ENCODE results near the gene RGL2.
"Not testable (repeated sequence)": the region's sequence is repeated elsewhere in the genome, so short reads cannot be mapped to it uniquely, and the experiment has no call there.

RGL2 gene

DNA sequence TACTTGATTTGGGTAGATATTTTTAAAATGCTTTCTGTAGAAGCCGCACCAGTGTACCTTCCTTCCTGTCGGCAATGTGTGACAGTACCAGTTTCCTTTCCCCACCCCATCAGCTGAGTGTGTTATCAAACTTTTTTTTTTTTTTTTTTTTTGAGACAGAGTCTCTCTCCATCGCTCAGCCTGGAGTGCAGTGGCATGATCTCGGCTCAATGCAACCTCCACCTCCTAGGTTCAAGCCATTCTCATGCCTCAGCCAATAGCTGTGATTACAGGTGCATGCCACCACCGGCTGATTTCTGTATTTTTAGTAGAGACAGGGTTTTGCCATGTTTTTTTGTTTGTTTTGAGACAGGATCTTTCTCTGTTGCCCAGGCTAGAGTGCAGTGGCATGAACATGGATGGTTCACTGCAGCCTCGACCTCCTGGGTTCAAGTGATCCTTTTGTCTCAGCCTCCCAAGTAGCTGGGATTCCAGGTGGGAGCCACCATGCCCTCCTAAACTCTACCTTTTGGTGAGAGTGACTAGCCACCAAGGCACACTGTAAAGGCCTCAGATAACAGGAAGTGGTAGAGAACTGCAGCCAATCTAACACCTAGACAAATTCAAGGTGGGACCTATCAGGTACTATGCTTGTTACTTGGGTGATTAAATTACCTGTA, 45.3 kb upstream of the RGL2 start:
- Histone ChIP-seq H3K9ac (ENCODE audit: low read length) (no peak overlapping the region), H3K27me3 (ENCODE audit: low read depth, low read length) (no peaks in the 10 kb centered on the region), H2AFZ (ENCODE audit: low read depth, low read length) (no peak overlapping the region), H3K4me2 (ENCODE audit: low read length) (peak overlapping the region; percentile 92), H3K79me2 (ENCODE audit: low read length) (no peaks in the 10 kb centered on the region), H3K27ac (ENCODE audit: low read length) (no peak overlapping the region), H3K9me3 (ENCODE audit: insufficient read depth, low read length) (no peaks in the 10 kb centered on the region), H3K36me3 (replicated peaks; ENCODE audit: low read depth, low read length) (no peaks in the 10 kb centered on the region), H3K4me1 (ENCODE audit: low read length) (peaks cover 12% of the 10 kb centered on the region), H3K4me3 (ENCODE audit: low read length) (no peak overlapping the region), H4K20me1 (ENCODE audit: insufficient read depth, low read length) (no peaks in the 10 kb centered on the region)
- TF ChIP-seq EZH2phosphoT487 (IDR thresholded peaks at IDR 0.05; ENCODE audit: low read depth) = no peak

DNA sequence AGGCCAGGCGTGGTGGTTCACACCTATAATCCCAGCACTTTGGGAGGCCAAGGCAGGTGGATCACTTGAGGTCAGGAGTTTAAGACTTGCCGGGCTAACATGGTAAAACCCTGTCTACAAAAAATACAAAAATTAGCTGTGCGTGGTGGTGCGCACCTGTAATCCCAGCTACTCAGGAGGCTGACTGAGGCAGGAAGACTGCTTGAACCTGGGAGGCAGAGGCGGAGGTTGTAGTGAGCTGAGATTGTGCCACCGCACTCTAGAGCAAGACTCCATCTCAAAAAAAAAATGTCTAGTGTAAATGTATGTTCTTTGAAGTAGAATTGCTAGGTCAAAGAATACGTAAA, 44.8 kb upstream of the RGL2 start:
- not testable (repeated sequence) for H3K4me2 ChIP-seq (ENCODE audit: low read length); H4K20me1 ChIP-seq (ENCODE audit: insufficient read depth, low read length); H3K27ac ChIP-seq (ENCODE audit: low read length); H3K27me3 ChIP-seq (ENCODE audit: low read depth, low read length); H3K9me3 ChIP-seq (ENCODE audit: insufficient read depth, low read length); H3K79me2 ChIP-seq (ENCODE audit: low read length); H3K9ac ChIP-seq (ENCODE audit: low read length); H2AFZ ChIP-seq (ENCODE audit: low read depth, low read length); H3K4me3 ChIP-seq (ENCODE audit: low read length); H3K36me3 ChIP-seq (replicated peaks; ENCODE audit: low read depth, low read length)
- H3K4me1 ChIP-seq (ENCODE audit: low read length) = peaks cover 12% of the 10 kb centered on the region

DNA sequence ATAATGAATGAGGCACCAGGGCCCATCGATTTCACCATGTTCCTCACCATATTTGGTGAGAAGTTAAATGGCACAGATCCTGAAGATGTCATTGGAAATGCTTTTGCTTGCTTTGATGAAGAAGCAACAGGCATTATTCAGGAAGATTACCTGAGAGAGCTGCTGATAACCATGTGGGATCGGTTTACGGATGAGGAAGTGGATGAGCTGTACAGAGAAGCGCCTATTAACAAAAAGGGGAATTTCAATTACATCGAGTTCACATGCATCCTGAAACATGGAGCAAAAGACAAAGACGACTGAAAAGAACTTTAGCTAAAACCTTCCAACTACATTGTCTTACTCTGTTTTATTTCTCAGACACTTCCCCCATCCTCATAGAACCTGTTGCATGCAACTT, 40.5 kb upstream of the RGL2 start:
- H3K27me3 ChIP-seq (ENCODE audit: low read depth, low read length) = no peaks in the 10 kb centered on the region
- H3K4me1 ChIP-seq (ENCODE audit: low read length) = peaks cover 13% of the 10 kb centered on the region
- no peaks in the 10 kb centered on the region for H3K36me3 ChIP-seq (replicated peaks; ENCODE audit: low read depth, low read length)
- H3K9me3 ChIP-seq (ENCODE audit: insufficient read depth, low read length) = no peaks in the 10 kb centered on the region
- H3K4me3 ChIP-seq (ENCODE audit: low read length) = no peak overlapping the region
- TF ChIP-seq EZH2phosphoT487 (IDR thresholded peaks at IDR 0.05; ENCODE audit: low read depth) = no peak
- TF ChIP-seq, protein P1, sequence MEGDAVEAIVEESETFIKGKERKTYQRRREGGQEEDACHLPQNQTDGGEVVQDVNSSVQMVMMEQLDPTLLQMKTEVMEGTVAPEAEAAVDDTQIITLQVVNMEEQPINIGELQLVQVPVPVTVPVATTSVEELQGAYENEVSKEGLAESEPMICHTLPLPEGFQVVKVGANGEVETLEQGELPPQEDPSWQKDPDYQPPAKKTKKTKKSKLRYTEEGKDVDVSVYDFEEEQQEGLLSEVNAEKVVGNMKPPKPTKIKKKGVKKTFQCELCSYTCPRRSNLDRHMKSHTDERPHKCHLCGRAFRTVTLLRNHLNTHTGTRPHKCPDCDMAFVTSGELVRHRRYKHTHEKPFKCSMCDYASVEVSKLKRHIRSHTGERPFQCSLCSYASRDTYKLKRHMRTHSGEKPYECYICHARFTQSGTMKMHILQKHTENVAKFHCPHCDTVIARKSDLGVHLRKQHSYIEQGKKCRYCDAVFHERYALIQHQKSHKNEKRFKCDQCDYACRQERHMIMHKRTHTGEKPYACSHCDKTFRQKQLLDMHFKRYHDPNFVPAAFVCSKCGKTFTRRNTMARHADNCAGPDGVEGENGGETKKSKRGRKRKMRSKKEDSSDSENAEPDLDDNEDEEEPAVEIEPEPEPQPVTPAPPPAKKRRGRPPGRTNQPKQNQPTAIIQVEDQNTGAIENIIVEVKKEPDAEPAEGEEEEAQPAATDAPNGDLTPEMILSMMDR (IDR thresholded peaks at IDR 0.05; ENCODE audit: low read depth, low read length) = no peak
- H4K20me1 ChIP-seq (ENCODE audit: insufficient read depth, low read length) = no peaks in the 10 kb centered on the region
- H3K27ac ChIP-seq (ENCODE audit: low read length) = no peak overlapping the region
- H2AFZ ChIP-seq (ENCODE audit: low read depth, low read length) = no peak overlapping the region
- no peaks in the 10 kb centered on the region for H3K79me2 ChIP-seq (ENCODE audit: low read length)
- H3K4me2 ChIP-seq (ENCODE audit: low read length) = no peak overlapping the region
- H3K9ac ChIP-seq (ENCODE audit: low read length) = no peak overlapping the region

DNA sequence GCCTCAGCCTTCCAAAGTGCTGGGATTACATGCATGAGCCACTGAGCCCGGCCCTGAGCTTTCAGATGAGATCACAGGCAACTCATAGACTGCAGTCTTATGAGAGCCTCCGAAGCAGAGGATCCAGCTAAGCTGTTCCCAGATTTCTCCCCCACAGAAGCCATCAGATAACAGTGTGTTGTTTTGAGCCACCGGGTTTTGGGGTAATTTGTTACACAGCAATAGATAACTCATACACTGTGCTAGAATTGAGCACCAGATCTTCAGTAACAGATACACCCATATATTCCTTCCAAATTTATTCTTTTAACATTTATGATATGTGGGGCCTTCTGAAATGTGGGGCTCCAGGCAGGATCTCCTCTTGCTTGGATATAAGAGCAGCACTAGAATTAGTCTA, 37.8 kb upstream of the RGL2 start:
- TF ChIP-seq, protein P1 (IDR thresholded peaks at IDR 0.05; ENCODE audit: low read depth, low read length) = no peak
- TF ChIP-seq EZH2phosphoT487 (IDR thresholded peaks at IDR 0.05; ENCODE audit: low read depth) = no peak
- Histone ChIP-seq H3K36me3 (replicated peaks; ENCODE audit: low read depth, low read length) (no peaks in the 10 kb centered on the region), H3K79me2 (ENCODE audit: low read length) (no peaks in the 10 kb centered on the region), H4K20me1 (ENCODE audit: insufficient read depth, low read length) (no peaks in the 10 kb centered on the region), H3K4me3 (ENCODE audit: low read length) (no peak overlapping the region), H3K4me1 (ENCODE audit: low read length) (peaks cover 13% of the 10 kb centered on the region), H2AFZ (ENCODE audit: low read depth, low read length) (no peak overlapping the region), H3K9ac (ENCODE audit: low read length) (no peak overlapping the region), H3K27ac (ENCODE audit: low read length) (no peak overlapping the region), H3K9me3 (ENCODE audit: insufficient read depth, low read length) (no peaks in the 10 kb centered on the region), H3K27me3 (ENCODE audit: low read depth, low read length) (no peaks in the 10 kb centered on the region), H3K4me2 (ENCODE audit: low read length) (no peak overlapping the region)

DNA sequence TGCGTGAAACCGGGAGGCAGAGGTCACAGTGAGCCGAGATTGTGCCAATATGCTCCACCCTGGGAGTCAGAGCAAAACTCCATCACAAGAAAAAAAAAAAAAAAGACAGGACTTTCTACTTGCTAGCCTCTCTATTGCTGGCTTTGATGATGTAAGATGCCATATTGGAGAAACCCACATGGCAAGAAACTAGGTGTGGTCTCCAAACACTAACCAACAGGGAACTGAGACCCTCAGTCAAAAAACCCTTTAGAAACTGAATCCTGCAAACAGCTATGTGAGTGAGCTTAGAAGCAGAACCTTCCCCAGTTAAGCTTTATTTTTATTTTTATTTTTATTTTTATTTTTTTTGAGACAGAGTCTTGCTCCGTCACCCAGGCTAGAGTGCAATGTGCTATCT, 37.2 kb upstream of the RGL2 start:
- H3K27ac ChIP-seq (ENCODE audit: low read length) = no peak overlapping the region
- peak overlapping the region; percentile 40; the same call in 1 of the 2 replicates for H3K4me3 ChIP-seq (ENCODE audit: low read length)
- H3K4me1 ChIP-seq (ENCODE audit: low read length) = peaks cover 13% of the 10 kb centered on the region
- TF ChIP-seq EZH2phosphoT487 (IDR thresholded peaks at IDR 0.05; ENCODE audit: low read depth) = no peak
- TF ChIP-seq, protein P1 (IDR thresholded peaks at IDR 0.05; ENCODE audit: low read depth, low read length) = no peak
- no peak overlapping the region; the same call in 1 of the 2 replicates for H3K9ac ChIP-seq (ENCODE audit: low read length)
- H3K79me2 ChIP-seq (ENCODE audit: low read length) = no peaks in the 10 kb centered on the region
- peak overlapping the region; percentile 74; the same call in 1 of the 2 replicates for H2AFZ ChIP-seq (ENCODE audit: low read depth, low read length)
- H4K20me1 ChIP-seq (ENCODE audit: insufficient read depth, low read length) = no peaks in the 10 kb centered on the region
- no peaks in the 10 kb centered on the region for H3K36me3 ChIP-seq (replicated peaks; ENCODE audit: low read depth, low read length)
- H3K27me3 ChIP-seq (ENCODE audit: low read depth, low read length) = no peaks in the 10 kb centered on the region
- H3K9me3 ChIP-seq (ENCODE audit: insufficient read depth, low read length) = no peaks in the 10 kb centered on the region
- peak overlapping the region; percentile 60 for H3K4me2 ChIP-seq (ENCODE audit: low read length)
